GM13977 (cell line): ENCODE data around the gene GLRA3.

ENCODE experiments used
- DNase-seq: peaks from one replicate; pipeline ENCODE4 v3.0.0; 2012; ENCODE audit warnings: low spot score
- in situ Hi-C: fragments of 300-500 bp; cut with MboI; formaldehyde crosslinking; loops from one replicate; pipeline ENCODE4 v1.12.0; 2022; ENCODE audit warnings: low sequenced_read_pairs, low pct_unique_long_range_greater_than_20kb, mixed read lengths, inconsistent platforms; ENCODE audit not compliant: unreplicated experiment
- TF ChIP-seq, protein P1 (sequence below): IDR thresholded peaks from 2 replicates; pipeline ENCODE4 v1.5.1; 2012; ENCODE audit warnings: mild to moderate bottlenecking, control low read depth; ENCODE audit not compliant: insufficient read depth; ENCODE audit errors: extremely low read depth, missing control alignments

The GLRA3 gene

DNA sequence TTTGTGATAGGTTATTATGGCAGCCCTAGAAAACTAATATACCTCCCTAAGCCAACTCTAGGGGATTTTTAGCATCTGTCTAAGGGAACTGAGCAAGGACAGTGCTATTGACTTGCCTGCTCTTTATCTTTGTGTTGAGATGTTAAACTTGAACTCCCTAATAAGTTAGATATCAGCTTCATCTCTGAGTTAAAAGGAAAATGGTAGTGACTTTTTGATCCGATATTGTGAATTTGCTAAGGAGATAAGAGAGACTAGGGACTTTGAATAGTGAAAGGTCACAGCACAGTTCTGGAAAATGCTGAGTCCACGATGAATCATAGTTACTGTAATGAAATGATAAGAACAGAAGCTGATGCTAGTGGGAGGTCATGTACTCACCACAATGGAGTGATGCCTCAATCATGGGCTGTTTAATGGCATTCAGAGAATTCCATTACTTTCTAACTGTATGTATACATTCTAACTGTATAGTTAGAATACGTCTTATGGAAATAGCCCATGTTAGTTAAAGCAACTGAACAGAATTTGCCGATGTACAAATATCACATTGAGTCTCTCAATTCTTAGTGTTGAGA lies 147.2 kb downstream of the GLRA3 start:
- no peak for DNase-seq
- in situ Hi-C loops: no loop called here
- TF ChIP-seq, protein P1, sequence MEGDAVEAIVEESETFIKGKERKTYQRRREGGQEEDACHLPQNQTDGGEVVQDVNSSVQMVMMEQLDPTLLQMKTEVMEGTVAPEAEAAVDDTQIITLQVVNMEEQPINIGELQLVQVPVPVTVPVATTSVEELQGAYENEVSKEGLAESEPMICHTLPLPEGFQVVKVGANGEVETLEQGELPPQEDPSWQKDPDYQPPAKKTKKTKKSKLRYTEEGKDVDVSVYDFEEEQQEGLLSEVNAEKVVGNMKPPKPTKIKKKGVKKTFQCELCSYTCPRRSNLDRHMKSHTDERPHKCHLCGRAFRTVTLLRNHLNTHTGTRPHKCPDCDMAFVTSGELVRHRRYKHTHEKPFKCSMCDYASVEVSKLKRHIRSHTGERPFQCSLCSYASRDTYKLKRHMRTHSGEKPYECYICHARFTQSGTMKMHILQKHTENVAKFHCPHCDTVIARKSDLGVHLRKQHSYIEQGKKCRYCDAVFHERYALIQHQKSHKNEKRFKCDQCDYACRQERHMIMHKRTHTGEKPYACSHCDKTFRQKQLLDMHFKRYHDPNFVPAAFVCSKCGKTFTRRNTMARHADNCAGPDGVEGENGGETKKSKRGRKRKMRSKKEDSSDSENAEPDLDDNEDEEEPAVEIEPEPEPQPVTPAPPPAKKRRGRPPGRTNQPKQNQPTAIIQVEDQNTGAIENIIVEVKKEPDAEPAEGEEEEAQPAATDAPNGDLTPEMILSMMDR: no peak

DNA sequence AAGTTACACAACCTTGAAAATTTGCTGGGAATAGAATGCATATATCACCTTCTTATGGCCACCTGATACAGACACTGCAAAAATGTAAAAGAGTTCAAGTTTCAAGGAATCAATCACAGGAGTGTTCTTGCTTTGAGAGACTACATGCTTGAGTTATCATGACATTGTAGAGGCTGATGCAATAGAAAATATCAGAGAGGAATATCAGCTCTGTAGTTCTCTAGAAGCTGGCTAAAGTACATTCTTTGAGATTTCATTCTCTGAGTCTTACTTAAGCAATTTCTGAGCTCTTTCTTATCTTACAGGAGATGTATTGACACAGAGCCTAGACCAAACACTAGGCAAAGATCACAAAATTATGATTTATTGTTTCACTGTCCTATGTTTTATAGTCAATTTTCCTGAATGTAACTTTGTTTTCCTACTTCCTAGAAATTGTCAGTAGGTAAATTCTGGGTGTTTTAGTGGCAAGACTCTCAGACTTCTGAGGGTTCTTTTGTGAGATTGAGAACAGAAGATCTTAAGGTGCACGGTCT lies 154.7 kb downstream of the GLRA3 start:
- DNase-seq: no peak
- in situ Hi-C loops: no loop called here
- TF ChIP-seq, protein P1: no peak

DNA sequence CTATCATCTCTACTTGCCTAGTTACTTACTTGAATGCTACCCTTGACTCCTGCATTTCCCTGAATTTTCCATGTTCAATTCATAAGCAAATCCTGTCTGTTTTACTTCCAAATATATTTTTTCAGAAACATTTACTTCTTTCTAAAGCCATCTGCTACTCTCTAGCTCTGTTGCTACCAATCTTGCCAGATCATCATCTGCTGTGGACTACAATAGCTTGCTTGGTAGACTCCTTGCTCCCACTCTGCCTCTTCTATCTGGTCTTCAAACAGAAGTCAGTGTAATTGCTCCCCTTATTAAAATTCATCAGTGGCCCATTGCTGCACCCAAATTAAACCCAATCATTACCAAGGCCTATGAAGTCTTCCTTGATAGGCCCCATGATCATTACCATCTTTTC lies 155.2 kb downstream of the GLRA3 start:
- DNase-seq: no peak
- in situ Hi-C loops: no loop called here
- TF ChIP-seq, protein P1: no peak

DNA sequence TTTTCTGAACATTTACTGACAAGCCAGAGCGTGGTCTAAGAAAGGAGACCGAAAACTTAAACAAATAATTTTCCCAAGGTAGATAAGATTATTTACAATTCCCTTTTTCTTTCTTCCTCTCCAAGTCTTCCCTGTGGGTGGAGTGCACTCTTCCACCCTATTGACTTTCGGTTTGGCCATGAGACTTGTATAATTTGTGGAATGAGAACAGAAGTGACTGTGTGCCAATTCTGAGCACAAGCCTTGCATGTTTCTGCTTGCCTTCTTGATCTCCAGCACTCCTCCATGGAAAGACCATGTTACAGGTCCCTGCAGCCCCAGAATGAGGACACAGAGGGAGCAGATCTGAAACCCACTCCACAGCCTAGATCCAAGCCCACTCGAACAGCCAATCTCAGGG lies 156.8 kb downstream of the GLRA3 start:
- TF ChIP-seq, protein P1: no peak
- in situ Hi-C loops: no loop called here
- DNase-seq: no peak

DNA sequence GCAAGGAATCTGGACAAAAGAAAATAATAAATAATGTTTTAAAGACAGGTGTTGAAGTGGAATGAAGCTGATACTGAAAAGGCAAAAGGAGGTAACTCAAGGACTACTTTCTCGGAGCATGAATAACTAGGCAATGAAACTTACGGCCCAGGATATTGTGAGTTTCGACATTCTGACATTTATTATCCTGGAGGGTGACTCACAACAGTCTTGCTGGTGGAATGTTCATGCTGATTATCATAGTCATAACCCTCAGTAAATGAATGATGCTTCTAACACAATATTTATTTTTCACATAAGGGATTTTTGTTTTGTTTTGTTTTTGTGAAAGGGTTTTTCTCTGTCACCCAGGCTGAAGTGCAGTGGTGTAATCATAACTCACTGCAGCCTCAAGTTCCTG lies 159.8 kb downstream of the GLRA3 start:
- no peak for DNase-seq
- TF ChIP-seq, protein P1: no peak
- in situ Hi-C loops: no loop called here

DNA sequence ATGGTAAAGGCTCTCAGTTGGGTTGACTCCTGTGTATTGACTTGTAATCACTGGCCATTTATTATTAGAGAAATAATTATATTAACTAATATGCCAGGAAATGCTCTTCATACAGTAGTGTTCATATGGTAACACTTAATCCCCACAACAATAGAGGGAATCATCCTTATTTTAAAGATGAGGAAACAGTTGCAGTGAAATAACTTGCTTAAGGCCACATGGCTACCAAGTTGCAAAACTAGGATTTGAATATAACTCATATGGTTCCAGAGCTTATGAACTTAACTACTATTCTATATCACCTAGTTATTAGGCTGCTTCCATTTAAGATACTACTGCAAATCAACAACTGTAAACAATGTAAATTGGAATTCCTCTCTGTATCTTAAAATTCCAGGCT lies 163.2 kb downstream of the GLRA3 start:
- in situ Hi-C loops: no loop called here
- DNase-seq: no peak
- TF ChIP-seq, protein P1: no peak
